NT2/D1 (cell line): ENCODE data around the gene FLNB.

Experiments
- DNase-seq: peaks from one replicate; pipeline ENCODE4 v3.0.0-alpha.2; 2011; ENCODE audit warnings: low read depth, low spot score
- H3K27me3 ChIP-seq: 2 replicates; pipeline ENCODE4 v1.6.0; 2011; ENCODE audit warnings: mild to moderate bottlenecking; ENCODE audit not compliant: insufficient read length, insufficient read depth
- H3K36me3 ChIP-seq: 2 replicates; pipeline ENCODE4 v1.6.1; 2011; ENCODE audit warnings: mild to moderate bottlenecking, low read length, mixed read lengths; ENCODE audit not compliant: insufficient read depth, insufficient read length
- H3K4me1 ChIP-seq: 2 replicates; pipeline ENCODE4 v1.5.1; 2011; ENCODE audit not compliant: insufficient read depth, insufficient read length
- H3K4me3 ChIP-seq: 2 replicates; pipeline ENCODE4 v1.5.1; 2011; ENCODE audit warnings: low read depth; ENCODE audit not compliant: insufficient read length
- H3K9ac ChIP-seq: 2 replicates; pipeline ENCODE4 v1.6.0; 2011; ENCODE audit warnings: low read depth; ENCODE audit not compliant: insufficient read length
- H3K9me3 ChIP-seq: 2 replicates; pipeline ENCODE4 v1.5.1; 2011; ENCODE audit warnings: mild to moderate bottlenecking, low read length; ENCODE audit not compliant: insufficient read depth
- SUZ12 ChIP-seq: IDR thresholded peaks from 2 replicates; pipeline ENCODE4 v1.6.1; 2011; ENCODE audit not compliant: insufficient read length, insufficient read depth; ENCODE audit errors: extremely low read depth
- YY1 ChIP-seq: IDR thresholded peaks from 2 replicates; pipeline ENCODE4 v1.6.1; 2011; ENCODE audit not compliant: insufficient read length, insufficient read depth
- ZNF274 ChIP-seq: IDR thresholded peaks from 2 replicates; pipeline ENCODE4 v1.6.1; 2011; ENCODE audit warnings: mild to moderate bottlenecking, low read depth, low read length

Gene FLNB

DNA sequence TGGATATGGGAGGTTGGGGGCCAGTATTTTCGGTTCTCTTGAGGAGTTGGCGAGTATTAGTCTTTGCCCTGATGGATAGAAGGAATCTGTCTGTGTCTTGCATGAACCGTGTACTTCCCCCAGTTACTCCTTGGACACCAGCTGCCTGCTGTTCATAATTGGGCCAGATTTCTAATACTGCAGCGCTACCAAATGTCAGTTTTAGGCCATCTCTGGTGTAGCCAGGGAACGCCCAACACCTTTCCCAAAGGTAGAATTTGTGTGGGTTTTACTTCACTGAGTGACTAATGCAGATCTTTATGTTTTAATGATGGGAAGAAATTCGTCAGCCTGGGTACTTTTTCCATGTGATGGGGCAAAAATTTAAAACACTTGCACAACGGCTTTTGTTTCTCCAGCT is 18.4 kb downstream of the FLNB start:
- Histone ChIP-seq H3K27me3 (no peaks in the 10 kb centered on the region), H3K4me3 (no peak overlapping the region), H3K4me1 (peaks cover 11% of the 10 kb centered on the region), H3K9ac (no peak overlapping the region), H3K9me3 (no peaks in the 10 kb centered on the region), H3K36me3 (peaks cover 10% of the 10 kb centered on the region)
- no peak for DNase-seq
- TF ChIP-seq SUZ12: no peak
- TF ChIP-seq ZNF274: no peak
- no peak for TF ChIP-seq YY1

DNA sequence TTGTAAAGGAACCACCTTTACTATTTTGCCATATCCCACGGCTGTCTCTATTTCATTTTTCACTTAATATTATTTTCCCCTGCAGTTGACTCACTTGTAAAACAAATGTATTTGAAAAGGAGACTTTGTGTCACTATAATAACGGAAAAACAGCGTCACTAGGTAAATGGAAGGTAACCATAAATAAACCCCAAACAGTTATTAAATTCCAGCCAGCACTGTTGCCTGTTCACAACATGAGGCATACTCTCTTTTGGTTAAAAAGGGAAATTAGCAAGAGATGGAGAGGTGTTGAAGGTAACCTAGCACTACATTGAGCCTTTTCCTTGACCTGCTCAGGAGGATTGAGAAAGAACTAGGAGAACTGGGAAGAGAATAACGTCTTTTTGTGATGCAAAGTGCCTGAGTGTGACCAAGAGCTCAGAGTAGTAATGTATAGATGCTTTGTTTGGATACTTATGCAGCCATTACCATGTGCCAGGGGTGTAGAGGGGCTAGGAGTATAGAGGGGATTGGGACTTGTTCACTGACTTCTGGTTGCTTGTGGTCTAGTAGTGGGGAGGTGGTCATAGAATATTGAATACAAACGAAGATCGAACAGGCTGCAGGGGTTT is 19.6 kb downstream of the FLNB start:
- no peak overlapping the region for H3K4me3 ChIP-seq
- H3K27me3 ChIP-seq: no peaks in the 10 kb centered on the region
- DNase-seq: no peak
- H3K9me3 ChIP-seq: no peaks in the 10 kb centered on the region
- H3K9ac ChIP-seq: no peak overlapping the region
- peaks cover 14% of the 10 kb centered on the region for H3K4me1 ChIP-seq
- no peak for TF ChIP-seq SUZ12
- no peak for TF ChIP-seq YY1
- no peak for TF ChIP-seq ZNF274
- peaks cover 10% of the 10 kb centered on the region for H3K36me3 ChIP-seq

DNA sequence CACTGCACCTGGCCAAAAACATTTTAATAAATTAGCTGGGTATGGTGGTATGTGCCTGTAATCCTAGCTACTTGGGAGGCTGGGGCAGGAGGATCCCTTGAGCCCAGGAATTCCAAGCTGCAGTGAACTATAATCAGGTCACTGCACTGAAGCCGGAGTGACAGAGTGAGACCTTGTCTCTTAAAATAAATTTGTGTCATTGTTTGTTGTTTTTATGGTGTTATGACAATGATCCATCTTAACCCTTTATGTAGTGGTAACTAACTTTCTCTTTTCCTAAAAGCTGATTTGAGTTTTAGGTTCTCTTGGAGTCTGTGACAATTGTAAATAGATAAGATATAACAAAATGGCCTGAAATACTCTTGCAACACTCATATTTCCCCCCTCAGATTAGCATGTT is 20.7 kb downstream of the FLNB start:
- H3K27me3 ChIP-seq: no peaks in the 10 kb centered on the region
- TF ChIP-seq YY1: no peak
- TF ChIP-seq ZNF274: no peak
- no peak overlapping the region for H3K9ac ChIP-seq
- no peaks in the 10 kb centered on the region for H3K9me3 ChIP-seq
- H3K4me3 ChIP-seq: no peak overlapping the region
- peaks cover 10% of the 10 kb centered on the region for H3K36me3 ChIP-seq
- peaks cover 14% of the 10 kb centered on the region for H3K4me1 ChIP-seq
- DNase-seq: no peak

DNA sequence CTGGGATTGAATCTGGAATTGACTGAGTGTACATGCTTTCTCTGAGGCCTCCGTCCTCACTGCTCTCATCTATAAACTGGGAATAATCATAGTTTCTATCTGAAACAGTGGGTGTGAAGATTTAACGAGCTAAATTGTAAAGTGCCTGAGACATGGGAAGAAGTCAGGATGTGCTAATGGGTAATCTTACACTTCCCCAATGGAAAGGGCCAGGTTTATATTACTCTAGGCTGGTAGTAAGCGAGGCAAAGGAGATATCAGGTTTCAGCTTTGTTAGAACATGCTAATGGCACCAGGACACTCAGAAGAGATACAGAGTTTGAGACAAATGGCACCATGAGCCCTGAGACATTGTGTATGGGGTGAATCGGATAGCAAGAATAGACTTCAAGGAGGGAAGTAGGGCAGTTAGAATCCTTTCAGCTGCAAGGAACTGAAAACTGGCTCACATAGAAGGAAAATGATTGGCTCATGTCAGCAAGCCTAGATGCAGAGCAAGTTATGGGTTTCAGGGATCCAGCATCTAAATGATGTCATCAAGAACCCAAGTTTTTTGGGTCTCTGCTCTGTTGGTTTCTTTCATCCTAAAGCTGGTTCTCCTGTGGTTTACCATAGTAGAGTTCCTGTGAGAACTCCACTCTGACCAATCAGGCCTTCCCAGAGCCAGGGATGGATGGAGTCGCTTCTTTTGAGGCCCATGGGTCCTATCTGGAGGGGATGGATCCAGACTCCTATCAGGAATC is 21.8 kb downstream of the FLNB start:
- peaks cover 11% of the 10 kb centered on the region for H3K4me1 ChIP-seq
- peaks cover 15% of the 10 kb centered on the region for H3K36me3 ChIP-seq
- no peak overlapping the region for H3K4me3 ChIP-seq
- no peak overlapping the region for H3K9ac ChIP-seq
- no peaks in the 10 kb centered on the region for H3K9me3 ChIP-seq
- H3K27me3 ChIP-seq: no peaks in the 10 kb centered on the region
- TF ChIP-seq ZNF274 (no peak), SUZ12 (no peak), YY1 (no peak)
- no peak for DNase-seq

DNA sequence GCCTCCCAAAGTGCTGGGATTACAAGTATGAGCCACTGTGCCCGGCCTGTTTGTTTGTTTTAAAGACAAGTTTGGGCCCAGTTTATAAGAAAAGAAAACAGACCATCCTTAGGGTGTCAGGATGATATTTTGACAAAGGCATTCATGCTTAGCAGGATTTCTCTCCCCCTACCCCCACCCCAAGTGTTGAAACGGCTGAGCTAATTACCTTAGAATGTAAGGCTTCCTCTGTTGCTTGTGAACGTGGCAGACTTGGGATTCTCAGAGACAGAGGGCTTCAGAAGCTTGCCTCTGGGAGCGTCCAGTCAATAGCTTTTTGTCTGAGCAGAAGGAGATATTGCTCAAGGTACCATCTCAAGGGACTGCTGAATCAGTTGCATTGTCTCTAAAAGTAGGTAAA is 24.0 kb downstream of the FLNB start:
- Histone ChIP-seq H3K27me3 (no peaks in the 10 kb centered on the region), H3K36me3 (peaks cover 21% of the 10 kb centered on the region), H3K9me3 (no peaks in the 10 kb centered on the region), H3K9ac (no peak overlapping the region), H3K4me3 (no peak overlapping the region), H3K4me1 (peaks cover 12% of the 10 kb centered on the region)
- no peak for TF ChIP-seq YY1
- no peak for TF ChIP-seq ZNF274
- no peak for TF ChIP-seq SUZ12
- DNase-seq: no peak

DNA sequence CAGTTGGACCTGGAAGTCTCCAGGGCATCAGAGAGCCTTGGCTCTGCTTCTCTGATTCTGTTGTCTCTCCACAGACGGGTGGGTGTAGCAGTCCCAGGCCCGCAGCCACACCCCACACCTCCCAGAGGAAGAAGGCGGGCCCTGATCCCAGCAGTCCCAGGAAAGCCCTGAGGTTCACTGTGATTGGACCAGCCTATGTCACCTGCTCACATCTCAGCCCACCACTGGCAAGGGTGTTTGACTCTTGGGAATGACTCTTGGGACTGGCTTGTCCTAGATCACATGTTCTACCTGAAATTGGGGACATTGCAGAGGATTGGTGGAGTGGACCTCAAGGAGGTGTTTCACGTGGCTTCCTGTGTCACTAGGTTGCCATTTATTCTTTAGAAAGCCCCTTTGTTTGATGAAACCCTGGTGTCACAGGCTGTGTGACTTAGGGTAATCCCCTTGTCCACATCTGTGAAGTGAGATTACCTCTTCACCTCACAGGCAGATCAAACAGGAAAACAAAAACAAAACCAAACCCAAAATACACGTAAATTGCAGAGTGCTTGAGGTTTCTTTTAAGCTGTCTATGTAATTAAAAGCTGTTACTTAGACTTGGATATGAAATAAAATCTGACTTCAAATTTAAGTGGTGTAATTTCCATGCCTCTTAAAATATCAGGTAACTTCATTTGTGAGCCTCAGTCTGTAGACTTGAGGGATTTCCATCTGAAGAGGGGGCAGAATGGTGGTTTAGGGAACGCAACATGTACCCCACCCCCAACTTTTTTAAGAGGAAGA is 26.7 kb downstream of the FLNB start:
- no peak overlapping the region for H3K9ac ChIP-seq
- H3K4me1 ChIP-seq: peaks cover 21% of the 10 kb centered on the region

DNA sequence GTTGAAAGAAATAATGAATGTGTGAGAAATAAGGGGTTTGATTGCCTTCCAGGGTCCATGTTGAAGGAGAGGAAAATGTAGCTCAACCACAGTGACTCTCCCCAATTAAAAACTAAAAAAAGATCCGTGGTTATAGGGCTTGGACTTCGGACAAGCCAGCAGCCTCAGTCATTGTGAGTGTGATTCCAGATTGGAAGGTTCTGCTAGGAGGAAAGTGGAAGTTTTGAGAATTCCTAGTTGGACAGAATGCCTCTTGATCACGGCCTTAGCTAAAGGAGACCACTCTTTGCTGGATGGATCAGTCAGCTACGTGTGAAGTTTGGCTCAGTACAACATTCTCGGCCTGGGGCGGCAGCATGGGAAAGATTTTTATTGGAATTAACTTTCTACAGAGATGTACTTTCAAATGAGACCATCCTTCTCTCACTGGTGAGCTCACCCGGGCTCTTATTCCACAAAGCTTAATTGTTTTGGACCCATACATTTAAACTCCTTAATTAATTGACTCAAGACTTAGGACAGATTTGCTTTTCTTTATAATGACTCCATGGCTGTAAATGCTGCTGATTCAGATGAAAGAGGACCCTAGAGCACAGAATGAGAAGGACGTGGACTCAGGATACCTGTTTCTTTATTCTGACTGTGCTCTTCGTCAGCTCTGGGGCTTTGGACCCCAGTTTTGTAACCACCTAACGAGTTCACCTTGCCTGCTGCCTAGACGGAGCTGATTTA is 27.5 kb downstream of the FLNB start:
- no peak for TF ChIP-seq YY1
- TF ChIP-seq ZNF274: no peak
- no peak for TF ChIP-seq SUZ12
- H3K9me3 ChIP-seq: no peaks in the 10 kb centered on the region
- H3K4me3 ChIP-seq: no peak overlapping the region
- H3K9ac ChIP-seq: no peak overlapping the region
- DNase-seq: no peak
- H3K4me1 ChIP-seq: peaks cover 24% of the 10 kb centered on the region
- H3K36me3 ChIP-seq: peaks cover 28% of the 10 kb centered on the region
- H3K27me3 ChIP-seq: no peaks in the 10 kb centered on the region

More for the DNA sequence above, 26.7 kb downstream of the FLNB start:
- no peak for DNase-seq
- Histone ChIP-seq H3K4me3 (no peak overlapping the region), H3K36me3 (peaks cover 25% of the 10 kb centered on the region), H3K27me3 (no peaks in the 10 kb centered on the region), H3K9me3 (no peaks in the 10 kb centered on the region)
- TF ChIP-seq SUZ12 (no peak), YY1 (no peak), ZNF274 (no peak)
